HFFc6 (cell line): ENCODE measurements around the gene SMIM7. TPM values are rescaled to one million over a fixed set of nuclear protein-coding genes. Genes with fewer than 3 reads are reported as not detected.

Source experiments
- DNase-seq: peaks from one replicate; pipeline ENCODE4 v3.0.0-alpha.2; 2018
- H3K27ac Mint-ChIP-seq: 2 replicates; pipeline ENCODE4 v1.8.0; 2020; ENCODE audit warnings: mild to moderate bottlenecking, mixed read lengths
- H3K27me3 Mint-ChIP-seq: 2 replicates; pipeline ENCODE4 v1.8.0; 2021; ENCODE audit warnings: mild to moderate bottlenecking, moderate library complexity, mixed read lengths; ENCODE audit not compliant: insufficient read depth
- H3K36me3 Mint-ChIP-seq: 2 replicates; pipeline ENCODE4 v1.8.0; 2021; ENCODE audit warnings: low read depth, mixed read lengths
- H3K4me1 Mint-ChIP-seq: 2 replicates; pipeline ENCODE4 v1.8.0; 2020; ENCODE audit warnings: low read depth, mixed read lengths
- H3K4me3 Mint-ChIP-seq: 2 replicates; pipeline ENCODE4 v1.8.0; 2020; ENCODE audit warnings: mild to moderate bottlenecking, moderate library complexity, mixed read lengths
- H3K9me3 Mint-ChIP-seq: 2 replicates; pipeline ENCODE4 v1.8.0; 2020; ENCODE audit warnings: mild to moderate bottlenecking, mixed read lengths
- CTCF ChIP-seq: fragments of 200-600 bp; sonication (generic); IDR thresholded peaks from 2 replicates; pipeline ENCODE4 v1.5.0; 2021; ENCODE audit warnings: antibody characterized with exemption, mild to moderate bottlenecking
- total RNA-seq, 6 experiments: library from RNA; stranded (reverse); fragmentation: NEBNext Ultra II Directional; extraction: Animal tissue kit (Norgen Biotek cat#: 25700); gene quantifications; 2 replicates in 1 of 6; 3 replicates in 5 of 6; pipeline ENCODE4 v1.2.3, GENCODE V29; 2021

The SMIM7 gene
- total RNA-seq, 6 experiments from 2014 or later: 66.2 to 74.6 (median 71.9) TPM

- Mint-ChIP-seq H3K36me3 (peaks cover 16% of the 10 kb centered on the region), H3K4me3 (no peak overlapping the region), H3K27ac (no peak overlapping the region; the same call in 1 of the 2 replicates), H3K9me3 (no peaks in the 10 kb centered on the region), H3K4me1 (peaks cover 15% of the 10 kb centered on the region), H3K27me3 (peaks cover 5% of the 10 kb centered on the region)
- DNase-seq: no peak
- no peak for TF ChIP-seq CTCF
These were observed 28.5 kb downstream of the SMIM7 start for GRCh38 chr19:16631465-16631864.

GRCh38 chr19:16628984-16629691 is 30.8 kb downstream of the SMIM7 start:
- peaks cover 29% of the 10 kb centered on the region for H3K4me1 Mint-ChIP-seq
- peak; percentile 47 for DNase-seq
- no peaks in the 10 kb centered on the region for H3K9me3 Mint-ChIP-seq
- no peak for TF ChIP-seq CTCF
- peaks cover 28% of the 10 kb centered on the region for H3K36me3 Mint-ChIP-seq
- peak overlapping the region; percentile 94 for H3K27ac Mint-ChIP-seq
- peaks cover 5% of the 10 kb centered on the region for H3K27me3 Mint-ChIP-seq
- H3K4me3 Mint-ChIP-seq: peak overlapping the region; percentile 96

GRCh38 chr19:16628183-16628983 is 31.6 kb downstream of the SMIM7 start, which contains the start of gene MED26:
MED26 (minus strand) TSS chr19:16628204; CDS start chr19:16627943, 261 bp downstream.
- Mint-ChIP-seq H3K36me3 (peaks cover 28% of the 10 kb centered on the region), H3K27me3 (peaks cover 5% of the 10 kb centered on the region), H3K9me3 (no peaks in the 10 kb centered on the region), H3K4me3 (peak within 1 kb of the TSS; percentile 96), H3K4me1 (peaks cover 29% of the 10 kb centered on the region), H3K27ac (peak within 1 kb of the TSS; percentile 94)
- peak; percentile 26; the same call in 1 of the 2 replicates for TF ChIP-seq CTCF
- peak; percentile 90 for DNase-seq

- no peaks in the 10 kb centered on the region for H3K9me3 Mint-ChIP-seq
- no peak overlapping the region for H3K4me3 Mint-ChIP-seq
- TF ChIP-seq CTCF: no peak
- peaks cover 29% of the 10 kb centered on the region for H3K4me1 Mint-ChIP-seq
- H3K27me3 Mint-ChIP-seq: peaks cover 5% of the 10 kb centered on the region
- no peak for DNase-seq
- no peak overlapping the region for H3K27ac Mint-ChIP-seq
- peaks cover 28% of the 10 kb centered on the region for H3K36me3 Mint-ChIP-seq
These were observed 32.1 kb downstream of the SMIM7 start for GRCh38 chr19:16627928-16628182.

GRCh38 chr19:16627193-16627927 is 32.6 kb downstream of the SMIM7 start:
- H3K36me3 Mint-ChIP-seq: peaks cover 28% of the 10 kb centered on the region
- H3K9me3 Mint-ChIP-seq: no peaks in the 10 kb centered on the region
- peaks cover 5% of the 10 kb centered on the region for H3K27me3 Mint-ChIP-seq
- DNase-seq: no peak
- no peak for TF ChIP-seq CTCF
- H3K4me1 Mint-ChIP-seq: peaks cover 29% of the 10 kb centered on the region
- H3K27ac Mint-ChIP-seq: peak overlapping the region; percentile 93
- peak overlapping the region; percentile 96 for H3K4me3 Mint-ChIP-seq
